CD4-positive, alpha-beta T cell treated with Interleukin-6 for 4 hours (primary cell): ENCODE data around the gene TRIM16.
A peak's percentile ranks its signal among the peaks of the same experiment; 100 is the strongest.
"Not testable (repeated sequence)": the region's sequence is repeated elsewhere in the genome, so short reads cannot be mapped to it uniquely, and the experiment has no call there.

Source experiments
- DNase-seq: peaks from one replicate; pipeline ENCODE4 v3.0.0-alpha.2; 2020; ENCODE audit warnings: mixed read lengths

Gene TRIM16

GRCh38 chr17:15683824-15684478 is at the start of gene TRIM16:
TSS of gene TRIM16 (minus strand) at chr17:15684311. CDS start at chr17:15651609, 32,702 bp downstream.
- DNase-seq: peak; percentile 81

DNA sequence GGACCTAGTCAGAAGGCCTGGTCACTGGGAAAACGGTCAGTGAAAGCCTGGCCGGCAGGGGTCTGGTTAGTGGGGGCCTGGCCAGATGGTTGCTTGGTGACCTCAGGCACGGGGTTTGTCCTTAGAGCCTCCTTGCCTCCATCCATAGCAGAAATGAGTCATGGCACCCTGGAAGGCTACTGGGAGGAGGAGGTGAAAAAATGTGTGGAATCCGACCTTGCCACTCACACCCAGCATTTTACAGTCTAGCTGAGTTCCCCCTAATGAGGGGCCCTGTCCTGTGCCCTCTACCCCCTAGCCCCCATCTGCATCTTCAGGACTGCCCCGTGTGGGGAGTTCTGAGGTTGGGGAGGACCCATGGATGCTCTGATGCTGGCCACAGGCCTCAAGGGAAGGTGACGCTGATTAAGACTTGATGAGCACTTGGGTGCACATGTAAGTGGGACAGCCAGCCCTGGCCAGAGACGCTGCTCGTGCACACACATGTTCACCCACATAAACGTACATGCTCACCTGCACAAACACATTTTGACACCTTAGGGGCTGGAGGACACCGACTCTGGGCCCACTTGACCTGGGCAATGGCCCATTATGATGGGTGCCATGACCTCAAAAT is 49.2 kb upstream of the TRIM16 start:
- not testable (repeated sequence) for DNase-seq

DNA sequence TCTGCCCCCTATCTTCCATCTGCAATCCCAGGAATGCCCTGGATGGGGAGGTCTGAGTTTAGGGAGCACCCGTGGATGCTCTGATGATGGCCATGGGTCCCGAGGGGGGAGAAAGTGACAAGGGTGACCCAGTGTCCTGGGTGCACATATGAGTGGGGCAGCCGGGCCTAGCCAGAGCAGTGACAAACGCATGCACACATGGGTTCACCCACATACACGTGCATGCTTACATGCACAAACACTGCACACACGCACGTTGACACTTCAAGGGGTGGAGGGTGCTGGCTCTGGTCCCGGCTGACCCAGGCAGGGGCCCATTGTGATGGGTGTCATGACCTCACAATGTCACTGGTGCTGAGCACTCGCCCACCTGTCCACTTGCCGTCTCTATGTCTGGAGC is 47.8 kb upstream of the TRIM16 start, which contains the start of gene TBC1D26:
Gene TBC1D26 (plus strand): TSS at position 384 of the 400 bp plus-strand sequence. CDS start 3,066 bp downstream, outside the sequence.
- DNase-seq: not testable (repeated sequence)

DNA sequence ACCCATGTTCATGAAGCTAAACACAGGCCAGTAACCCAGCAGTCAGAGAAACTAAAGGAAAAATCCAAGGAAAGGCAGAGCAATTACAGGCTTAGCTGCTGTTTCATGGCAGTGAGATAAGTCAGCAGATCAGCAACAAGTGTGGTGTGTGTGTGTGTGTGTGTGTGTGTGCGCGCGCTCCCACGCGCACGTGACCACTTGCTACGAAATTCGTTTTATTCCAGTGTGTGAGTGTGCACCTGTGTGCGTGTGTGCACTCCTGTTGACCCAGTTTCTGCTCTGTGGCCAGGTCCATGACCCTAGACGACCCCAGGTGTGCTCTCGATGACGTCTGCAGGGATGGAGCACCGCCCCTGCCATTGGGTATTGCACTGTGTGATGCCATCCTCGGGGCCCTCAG is 46.4 kb upstream of the TRIM16 start:
- not testable (repeated sequence) for DNase-seq

DNA sequence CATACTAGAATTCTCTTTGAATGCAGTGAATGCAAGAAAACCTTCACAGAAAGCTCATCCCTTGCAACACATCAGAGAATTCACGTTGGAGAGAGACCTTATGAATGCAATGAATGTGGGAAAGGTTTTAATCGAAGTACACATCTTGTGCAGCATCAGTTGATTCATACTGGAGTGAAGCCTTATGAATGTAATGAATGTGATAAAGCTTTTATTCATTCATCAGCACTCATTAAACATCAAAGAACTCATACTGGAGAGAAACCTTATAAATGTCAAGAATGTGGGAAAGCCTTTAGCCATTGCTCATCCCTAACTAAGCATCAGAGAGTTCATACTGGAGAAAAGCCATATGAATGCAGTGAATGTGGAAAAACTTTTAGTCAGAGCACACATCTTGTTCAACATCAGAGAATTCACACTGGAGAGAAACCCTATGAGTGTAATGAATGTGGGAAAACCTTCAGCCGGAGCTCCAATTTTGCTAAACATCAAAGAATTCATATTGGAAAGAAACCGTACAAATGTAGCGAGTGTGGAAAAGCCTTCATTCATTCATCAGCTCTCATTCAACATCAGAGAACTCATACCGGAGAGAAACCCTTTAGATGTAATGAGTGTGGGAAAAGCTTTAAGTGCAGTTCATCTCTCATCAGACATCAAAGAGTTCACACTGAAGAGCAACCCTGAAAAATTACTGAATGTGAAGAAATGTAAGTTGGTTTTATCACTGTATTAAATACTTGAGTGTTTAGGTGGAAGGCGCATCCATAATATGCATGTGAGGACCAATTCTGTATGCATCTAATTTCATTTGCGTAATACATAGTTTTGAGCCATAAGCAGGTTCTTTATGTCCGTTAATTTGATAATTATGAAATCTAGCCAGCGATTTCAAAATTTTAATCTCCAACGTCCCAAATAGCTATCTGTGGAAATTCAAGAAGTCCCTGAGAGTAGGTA is 32.8 kb upstream of the TRIM16 start:
- not testable (repeated sequence) for DNase-seq

DNA sequence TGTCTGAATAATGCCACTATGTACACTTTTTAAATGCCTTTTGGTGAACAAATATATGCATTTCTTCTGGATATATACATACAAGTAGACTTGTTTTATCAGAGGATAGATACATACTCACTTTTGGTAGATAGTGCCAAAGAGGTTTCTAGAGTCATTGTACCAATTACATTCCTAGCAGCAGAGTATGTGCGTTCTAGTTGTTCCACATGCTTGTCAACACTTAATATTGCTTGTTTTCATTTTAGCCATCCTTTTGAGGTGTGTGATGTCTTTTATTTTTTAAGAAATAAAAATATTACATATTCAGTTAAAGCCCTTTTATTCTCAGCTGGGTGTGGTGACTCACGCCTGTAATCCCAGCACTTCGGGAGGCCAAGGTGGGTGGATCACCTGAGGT is 24.8 kb upstream of the TRIM16 start:
- DNase-seq: not testable (repeated sequence)

GRCh38 chr17:15704813-15705212 is 20.7 kb upstream of the TRIM16 start:
- DNase-seq: not testable (repeated sequence)

- DNase-seq: not testable (repeated sequence)
Observed at GRCh38 chr17:15704239-15704638, 20.1 kb upstream of the TRIM16 start.

GRCh38 chr17:15699937-15700336 is 15.8 kb upstream of the TRIM16 start:
- DNase-seq: not testable (repeated sequence)

DNA sequence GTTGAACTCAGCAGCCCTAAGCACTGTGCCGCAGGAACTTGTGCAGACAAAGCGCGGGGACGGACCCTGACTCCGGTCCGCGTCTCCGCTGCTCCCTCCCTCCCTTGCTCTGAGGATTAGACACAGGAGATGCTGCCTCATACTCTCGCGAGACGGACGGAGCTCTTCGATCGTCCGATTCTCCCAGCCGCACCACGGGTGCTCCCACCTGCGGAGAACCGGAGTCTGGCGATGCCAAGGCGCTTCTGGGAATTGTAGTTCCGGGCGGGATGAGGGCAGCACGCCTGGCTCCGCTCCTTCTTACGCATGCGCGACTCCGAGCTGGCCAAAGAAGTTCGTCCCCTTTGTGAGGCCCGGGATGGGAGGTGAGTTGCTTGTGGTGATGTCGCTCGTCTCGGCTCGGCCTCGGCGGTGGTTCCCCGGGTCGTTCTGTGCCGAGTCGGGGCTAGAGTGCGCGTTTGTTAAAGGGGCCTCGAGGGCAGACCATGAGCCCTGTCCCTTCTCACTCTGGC is 15.4 kb upstream of the TRIM16 start, which contains the start of gene ZNF286A:
Gene ZNF286A (plus strand): TSS at position 340 of the 512 bp plus-strand sequence. CDS start 578 bp downstream, outside the sequence.
- DNase-seq: peak; percentile 95

DNA sequence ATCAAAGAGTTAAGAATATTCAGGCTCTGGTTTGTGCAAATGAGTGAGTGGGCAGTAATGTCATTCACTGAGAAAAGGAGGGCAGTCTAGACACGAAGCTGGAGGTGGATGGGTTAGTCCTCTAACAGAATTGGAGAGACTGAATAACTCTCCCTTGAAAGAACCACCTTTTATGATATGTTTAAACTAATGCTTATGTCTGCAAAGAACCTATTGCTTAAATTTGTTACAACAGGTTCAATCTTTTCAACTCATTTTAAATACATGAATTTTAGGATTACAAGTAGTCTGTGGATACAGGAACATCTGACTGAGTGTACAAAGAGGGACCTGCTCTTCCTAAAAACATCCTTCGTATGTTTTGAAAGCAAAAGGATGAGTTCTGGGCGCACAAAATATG is 14.9 kb upstream of the TRIM16 start:
- DNase-seq: not testable (repeated sequence)

DNA sequence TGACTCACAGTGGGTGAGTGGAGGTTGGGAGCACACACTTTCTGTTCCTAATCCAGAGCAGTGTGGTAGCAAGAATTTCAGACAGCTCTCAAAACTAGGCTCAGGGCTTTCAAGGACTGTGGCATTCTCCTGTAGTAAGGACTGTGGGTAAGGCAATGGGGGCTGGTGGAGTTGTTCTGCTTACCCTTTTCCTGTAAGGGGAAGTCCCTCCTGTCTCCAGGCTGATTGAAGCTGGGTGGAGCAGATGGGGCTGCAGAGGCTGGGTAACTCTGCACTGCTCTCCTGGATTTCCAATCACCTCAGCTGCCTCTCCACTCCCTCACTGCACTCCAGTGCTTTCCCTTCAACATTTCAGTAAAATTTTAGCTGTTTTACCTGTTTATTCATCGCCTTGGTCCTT is 3.4 kb upstream of the TRIM16 start:
- DNase-seq: not testable (repeated sequence)

GRCh38 chr17:15683135-15683534 is 976 bp downstream of the TRIM16 start:
- not testable (repeated sequence) for DNase-seq

DNA sequence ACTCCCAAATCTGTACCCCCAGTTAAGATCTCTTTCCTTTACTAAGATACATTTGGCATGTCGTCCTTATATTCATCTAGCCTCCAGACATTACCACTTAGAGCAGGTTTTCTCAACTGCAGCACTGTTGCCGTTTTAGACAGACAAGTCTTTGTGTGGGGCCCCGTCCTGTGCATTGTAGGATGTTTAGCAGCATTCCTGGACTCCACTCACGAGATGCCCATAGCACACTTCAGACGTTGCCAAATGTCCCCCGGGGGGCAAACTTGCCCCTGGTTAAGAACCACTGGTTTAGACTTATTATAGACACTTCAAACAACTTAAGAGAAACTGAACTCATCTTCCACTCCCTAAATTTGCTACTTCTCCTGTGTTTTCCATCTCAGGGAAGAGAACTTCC is 8.1 kb downstream of the TRIM16 start:
- not testable (repeated sequence) for DNase-seq

- not testable (repeated sequence) for DNase-seq
Observed at GRCh38 chr17:15674640-15675039, 9.5 kb downstream of the TRIM16 start.

DNA sequence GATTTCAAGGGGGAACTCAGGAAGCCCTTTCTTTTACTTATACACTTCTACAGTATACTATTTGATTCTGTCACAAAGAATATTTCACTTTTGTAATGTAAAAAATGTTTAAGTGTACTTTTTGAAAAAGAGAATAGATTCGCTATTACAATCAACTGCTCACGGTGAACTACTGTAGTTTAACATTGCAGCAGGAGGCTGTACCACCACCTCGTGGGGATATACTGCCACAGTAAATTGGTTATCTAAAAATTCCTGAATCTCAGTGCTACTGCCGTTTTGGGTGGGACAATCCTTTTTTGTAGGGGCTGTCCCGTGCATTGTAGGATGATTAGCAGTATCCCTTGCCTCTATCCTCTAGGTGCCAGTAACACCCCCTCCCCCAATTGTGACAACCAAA is 14.6 kb downstream of the TRIM16 start:
- DNase-seq: not testable (repeated sequence)

GRCh38 chr17:15663691-15664090 is 20.4 kb downstream of the TRIM16 start:
- no peak for DNase-seq

DNA sequence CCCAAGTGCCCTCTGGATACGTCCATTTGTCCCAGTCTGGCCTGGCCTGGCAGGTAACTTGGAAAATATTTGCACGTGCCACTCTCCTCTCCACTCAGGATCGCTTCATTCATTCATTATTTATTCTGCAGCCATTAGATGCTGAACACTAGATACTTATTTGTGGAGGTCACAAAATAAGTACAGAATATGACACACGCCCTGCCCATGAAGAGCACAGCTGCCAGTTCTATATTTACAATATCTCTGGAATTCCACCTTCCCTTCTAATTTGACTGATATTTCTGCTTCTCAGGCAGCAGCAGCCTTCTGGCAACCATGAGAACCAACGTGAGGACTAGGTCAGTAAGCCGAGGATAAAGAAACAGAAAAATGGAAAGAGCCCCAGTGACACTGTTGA is 20.9 kb downstream of the TRIM16 start:
- no peak for DNase-seq

DNA sequence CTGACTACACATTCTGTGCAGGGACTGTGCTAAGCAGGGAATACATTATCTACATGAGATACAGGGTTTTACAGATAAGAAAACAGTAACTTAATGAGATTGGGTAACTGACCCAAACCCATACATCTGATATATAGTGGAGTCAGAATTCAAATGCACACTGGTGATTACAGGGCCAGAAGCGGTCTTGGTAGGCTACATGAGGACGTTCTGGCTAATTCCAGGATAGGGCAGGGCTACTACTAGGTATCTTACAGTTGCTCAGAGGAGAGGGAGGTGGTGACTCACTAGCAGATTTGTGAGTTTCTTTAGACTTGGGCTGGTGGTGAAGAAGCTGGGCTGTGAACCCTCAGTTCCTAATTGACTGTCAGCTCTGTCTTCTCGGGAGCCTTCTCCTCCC is 21.4 kb downstream of the TRIM16 start:
- no peak for DNase-seq

DNA sequence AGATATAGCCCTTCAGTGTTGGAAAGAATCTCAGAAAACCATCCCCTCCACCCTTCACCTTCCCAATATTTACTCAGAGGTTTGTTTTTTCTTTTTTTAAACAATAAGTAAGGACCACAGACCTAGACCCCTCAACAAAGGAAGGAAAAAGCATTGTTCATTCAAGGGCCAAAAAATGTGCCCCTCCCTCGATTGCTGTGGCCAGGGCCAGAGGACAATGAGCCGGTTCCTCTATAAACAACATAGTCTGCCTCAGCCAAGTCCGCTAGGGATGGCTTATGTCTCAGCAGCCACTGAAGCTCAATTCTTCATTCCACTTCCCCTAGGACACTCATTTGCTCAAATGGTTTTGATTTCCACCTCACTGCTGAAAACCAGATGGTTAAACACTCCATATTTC is 24.0 kb downstream of the TRIM16 start:
- DNase-seq: no peak

DNA sequence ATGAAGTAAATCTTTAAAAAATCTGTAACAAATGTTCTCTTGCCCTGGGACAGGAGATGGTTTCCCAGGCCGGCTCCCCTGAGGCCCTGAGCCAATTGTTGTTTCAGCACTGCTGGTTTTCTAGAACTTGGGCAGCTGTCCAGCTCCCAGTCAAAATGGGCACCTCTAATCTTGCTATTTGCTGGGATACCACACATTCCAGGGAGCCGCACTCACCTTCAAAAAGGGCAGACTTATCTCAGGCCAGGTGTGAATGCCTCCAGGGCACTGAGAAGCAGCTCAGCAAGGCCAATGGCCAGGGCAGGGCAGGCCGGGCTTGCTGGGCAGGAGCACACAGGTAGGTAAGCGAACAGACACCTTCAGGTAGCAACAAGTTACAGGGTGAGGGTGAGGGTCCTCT is 24.4 kb downstream of the TRIM16 start:
- no peak for DNase-seq

DNA sequence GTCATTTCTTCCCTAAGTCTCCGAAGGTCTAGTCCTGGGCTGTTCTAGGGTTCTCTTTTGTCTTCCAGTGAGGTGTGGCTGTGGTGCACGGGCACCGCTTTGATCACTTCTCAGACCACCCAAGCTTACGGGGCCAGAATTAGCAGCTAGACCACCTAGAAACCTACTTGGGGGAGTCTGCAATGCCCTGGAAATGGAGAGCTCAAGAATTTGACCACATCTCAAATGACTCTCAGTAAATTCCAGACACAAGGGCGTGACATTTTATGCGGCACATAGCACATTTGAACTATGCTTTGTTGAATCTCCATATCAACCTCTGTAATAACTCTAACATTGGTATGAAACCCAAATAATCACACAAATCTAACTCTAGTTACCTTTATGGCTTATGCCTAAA is 24.9 kb downstream of the TRIM16 start:
- DNase-seq: no peak

DNA sequence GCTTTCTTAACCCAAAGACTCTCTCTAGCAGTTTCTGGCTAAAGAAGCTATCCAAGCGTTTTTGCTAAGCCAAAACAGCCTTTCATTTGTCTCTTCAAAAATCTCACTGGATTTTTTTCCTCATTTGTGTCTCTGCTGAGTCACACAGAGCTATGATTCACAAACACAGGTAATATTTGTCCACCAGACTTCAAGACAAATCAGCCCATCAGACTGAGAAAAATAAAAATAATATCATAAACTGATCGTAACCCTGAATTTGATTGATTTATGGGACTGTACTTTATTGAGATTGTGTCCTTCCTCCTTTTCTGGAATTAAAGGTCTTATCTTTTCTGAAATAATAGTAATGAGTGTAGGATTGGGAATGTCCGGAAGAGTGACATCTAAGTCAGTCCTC is 25.8 kb downstream of the TRIM16 start:
- no peak for DNase-seq
